K562 (cell line): ENCODE measurements around the gene ANKRD6. TPM values are rescaled to one million over a fixed set of nuclear protein-coding genes. Genes with fewer than 3 reads are reported as not detected.

Experiments used
- ATAC-seq: fragments of 200-7000 bp; cut with Tn5 transposase; 3 replicates; pipeline ENCODE4 v1.9.1; 2020; ENCODE audit warnings: moderate library complexity
- BruUV-seq: library from RNA; stranded (reverse); fragments of 400-500 nt; replicated peaks from 2 replicates; lab custom pipeline; 2021; lab: Mats Ljungman, UMichigan
- CTCF ChIA-PET: fragments of 300-600 bp; formaldehyde crosslinking; extraction: SDS; loops from one replicate; lab custom pipeline; 2021; ENCODE audit warnings: low intra/inter-chr PET ratio; lab: Yijun Ruan, JAX
- POLR2A ChIA-PET: fragments of 300-600, 350-650 bp; sonication (Branson Sonifier 250); formaldehyde crosslinking; extraction: SDS; loops from one replicate; lab custom pipeline; 2021; ENCODE audit warnings: antibody characterized with exemption, inconsistent platforms; lab: Yijun Ruan, JAX
- DNase-seq, 4 experiments: peaks; one replicate each; pipeline versions ENCODE4 v3.0.0 to v3.0.0-alpha.2; 2011 to 2018; ENCODE audit warnings: low spot score in 3 of 4, mixed read lengths in 3 of 4; ENCODE audit errors: extremely low read depth in 1 of 4
- FAIRE-seq: peaks from 2 replicates; lab custom pipeline; 2011; peaks lifted over from hg19 to GRCh38; lab: Jason Lieb, UNC
- H2AFZ ChIP-seq: 2 replicates; pipeline ENCODE4 v1.6.0; 2011; ENCODE audit warnings: low read depth, low read length, control low read depth, inconsistent platforms
- H3K27ac ChIP-seq: fragments of 200-600 bp; 3 replicates; pipeline ENCODE4 v1.8.0; 2011; ENCODE audit warnings: low read depth, mild to moderate bottlenecking, control low read depth, inconsistent platforms, low read length, moderate library complexity, mixed read lengths; ENCODE audit errors: extremely low read depth
- H3K27me3 ChIP-seq, 2 experiments: fragments of 300-600 bp in 1 of 2; 2 replicates in 1 of 2; 3 replicates in 1 of 2; pipeline versions ENCODE4 v1.6.0 to v1.8.0; 2011; ENCODE audit warnings: inconsistent platforms in 2 of 2, low read length in 2 of 2, mild to moderate bottlenecking in 1 of 2, mixed read lengths in 1 of 2, moderate library complexity in 1 of 2; ENCODE audit not compliant: control insufficient read depth in 2 of 2, insufficient read depth in 2 of 2
- H3K36me3 ChIP-seq: fragments of 300-600 bp; 3 replicates; pipeline ENCODE4 v1.8.0; 2011; ENCODE audit warnings: mild to moderate bottlenecking, low read length, inconsistent platforms; ENCODE audit not compliant: control insufficient read depth, insufficient read depth
- H3K4me1 ChIP-seq, 2 experiments: fragments of 200-600 bp in 1 of 2; replicated peaks in 1 of 2; 2 replicates in 1 of 2; 3 replicates in 1 of 2; pipeline versions ENCODE4 v1.5.1 to v1.8.0; 2011; ENCODE audit warnings: inconsistent platforms in 2 of 2, low read length in 2 of 2, mild to moderate bottlenecking in 1 of 2, mixed read lengths in 1 of 2, moderate library complexity in 1 of 2; ENCODE audit not compliant: control insufficient read depth in 2 of 2, insufficient read depth in 2 of 2
- H3K4me2 ChIP-seq: 2 replicates; pipeline ENCODE4 v1.6.1; 2011; ENCODE audit warnings: low read length, control low read depth, inconsistent platforms, mixed read lengths; ENCODE audit not compliant: insufficient read depth
- H3K4me3 ChIP-seq: fragments of 200-600 bp; sonication (generic), shearing (Covaris generic); 2 replicates; pipeline ENCODE4 v1.5.1; 2016; ENCODE audit warnings: control low read depth, inconsistent platforms
- H3K79me2 ChIP-seq: fragments of 200-600 bp; 3 replicates; pipeline ENCODE4 v1.8.0; 2011; ENCODE audit warnings: low read length, inconsistent platforms; ENCODE audit not compliant: control insufficient read depth, insufficient read depth
- H3K9ac ChIP-seq, 2 experiments: 2 replicates each; pipeline versions ENCODE4 v1.6.0 to v1.6.1; 2011; ENCODE audit warnings: low read depth in 2 of 2, low read length in 2 of 2, control low read depth in 1 of 2, inconsistent platforms in 1 of 2, mild to moderate bottlenecking in 1 of 2, mixed read lengths in 1 of 2; ENCODE audit not compliant: insufficient read depth in 1 of 2
- H3K9me1 ChIP-seq: one replicate; pipeline ENCODE4 v1.6.0; 2011; ENCODE audit warnings: inconsistent platforms, mild to moderate bottlenecking, low read length, moderate library complexity; ENCODE audit not compliant: control insufficient read depth, insufficient read depth
- H3K9me3 ChIP-seq: replicated peaks from 2 replicates; pipeline ENCODE4 v1.5.1; 2011; ENCODE audit warnings: low read depth, low read length, inconsistent platforms; ENCODE audit not compliant: control insufficient read depth, insufficient read depth
- H4K20me1 ChIP-seq: replicated peaks from 2 replicates; pipeline ENCODE4 v1.6.1; 2011; ENCODE audit warnings: low read length, inconsistent platforms, mixed read lengths; ENCODE audit not compliant: control insufficient read depth, insufficient read depth
- CHD4 ChIP-seq: fragments of 200-600 bp; sonication (generic); IDR thresholded peaks from 3 replicates; pipeline ENCODE4 v1.6.1; 2012; ENCODE audit warnings: low read depth, mild to moderate bottlenecking, mixed read lengths, low read length, inconsistent platforms; ENCODE audit not compliant: insufficient read depth, insufficient replicate concordance, poor library complexity, severe bottlenecking
- EP400 ChIP-seq: fragments of 450-650 bp; IDR thresholded peaks from 2 replicates; pipeline ENCODE4 v1.6.1; 2017; ENCODE audit warnings: antibody characterized with exemption, mild to moderate bottlenecking, moderate library complexity
- FIP1L1 ChIP-seq: fragments of 200-400 bp; formaldehyde crosslinking; IDR thresholded peaks from 2 replicates; pipeline ENCODE4 v1.6.1; 2018; ENCODE audit warnings: mild to moderate bottlenecking, low read depth, low read length; ENCODE audit not compliant: poor library complexity, severe bottlenecking
- FOSL1 ChIP-seq: fragments of 200-800 bp; sonication (Bioruptor generic); conservative IDR thresholded peaks from 2 replicates; pipeline ENCODE4 v1.6.1; 2016; ENCODE audit warnings: missing genetic modification characterization, missing compliant biosample characterization
- JUN ChIP-seq, 2 experiments: sonication (generic) in 1 of 2; formaldehyde crosslinking in 1 of 2; IDR thresholded peaks; 2 replicates each; pipeline versions ENCODE4 v1.6.1 to v1.8.0; 2012 to 2022; ENCODE audit warnings: borderline replicate concordance in 2 of 2, mild to moderate bottlenecking in 2 of 2, improper control_type of control experiment in 1 of 2, low read depth in 1 of 2, low read length in 1 of 2, missing genetic modification reagents in 1 of 2
- NFYB ChIP-seq: IDR thresholded peaks from 2 replicates; pipeline ENCODE4 v1.6.1; 2011; ENCODE audit warnings: mild to moderate bottlenecking, moderate library complexity; ENCODE audit not compliant: insufficient read length; ENCODE audit errors: extremely low read depth
- NRF1 ChIP-seq, 2 experiments: fragments of 450-650 bp; IDR thresholded peaks in 1 of 2; conservative IDR thresholded peaks in 1 of 2; 2 replicates each; pipeline ENCODE4 v1.6.1; 2014; ENCODE audit warnings: mild to moderate bottlenecking in 2 of 2
- PTBP1 ChIP-seq: fragments of 200-400 bp; formaldehyde crosslinking; IDR thresholded peaks from 2 replicates; pipeline ENCODE4 v1.6.1; 2017; ENCODE audit warnings: low read depth, low read length
- RFX1 ChIP-seq: fragments of 450-650 bp; IDR thresholded peaks from 2 replicates; pipeline ENCODE4 v1.6.1; 2016; ENCODE audit warnings: mild to moderate bottlenecking, moderate library complexity
- ZFP1 ChIP-seq: fragments of 450-650 bp; formaldehyde crosslinking; IDR thresholded peaks from 2 replicates; pipeline ENCODE4 v1.4.0; 2020; ENCODE audit warnings: mild to moderate bottlenecking, mixed read lengths
- ZNF140 ChIP-seq: fragments of 250-450 bp; sonication (Bioruptor Pico); IDR thresholded peaks from 2 replicates; pipeline ENCODE4 v1.8.0; 2021; ENCODE audit warnings: moderate library complexity, mild to moderate bottlenecking, inconsistent platforms
- ZNF354B ChIP-seq: fragments of 250-450 bp; sonication (Bioruptor Pico); IDR thresholded peaks from 2 replicates; pipeline ENCODE4 v1.4.0; 2020
- ZNF444 ChIP-seq: fragments of 250-450 bp; sonication (Bioruptor Pico); IDR thresholded peaks from 2 replicates; pipeline ENCODE4 v1.4.0; 2020; ENCODE audit warnings: mild to moderate bottlenecking, moderate library complexity
- WGBS: fragments of 100-300 bp; shearing (Covaris generic); methylation state at CpG from one replicate; pipeline ENCODE4 v1.1.6; 2016; ENCODE audit warnings: low coverage, mixed read lengths; ENCODE audit not compliant: insufficient coverage; ENCODE audit errors: missing lambda C conversion rate; 5-methylcytosine and 5-hydroxymethylcytosine counted together
- in situ Hi-C: fragments of 300-500 bp; cut with MboI; formaldehyde crosslinking; loops from 4 replicates; pipeline ENCODE4 v1.15.0; 2018; ENCODE audit warnings: inconsistent platforms, mixed read lengths
- intact Hi-C: fragments of 100-400 bp; cut with micrococcal nuclease; formaldehyde crosslinking; loops from 2 replicates; pipeline ENCODE4 v1.14.2; 2022
- polyA plus RNA-seq, 8 experiments: library from polyadenylated mRNA; depleted of rRNA in 4 of 8; stranded (reverse) in 5 of 8; unstranded in 3 of 8; fragments of >200 nt; fragmentation: Nextera tagmentation in 2 of 8; fragmentation: Illumina TruSeq in 1 of 8; extraction: Ambion mirVana in 2 of 8; extraction: Trizol in 1 of 8; gene quantifications; 2 replicates each; pipeline versions ENCODE4 v1.2.1 to v1.2.3, GENCODE V29; 2011 to 2014; ENCODE audit warnings: inconsistent platforms in 1 of 8, missing spikeins in 1 of 8
- total RNA-seq, 7 experiments: library from RNA; depleted of rRNA in 6 of 7; stranded (reverse); fragments of >200 nt in 6 of 7; fragmentation: Illumina TruSeq in 2 of 7; extraction: Trizol in 2 of 7; gene quantifications; 2 replicates each; pipeline versions ENCODE4 v1.2.1 to v1.2.3, GENCODE V29; 2011 to 2021; ENCODE audit warnings: low replicate concordance in 1 of 7
- TF ChIP-seq, protein P1 (sequence below): fragments of 450-650 bp; formaldehyde crosslinking; IDR thresholded peaks from 2 replicates; pipeline ENCODE4 v1.4.0; 2020; ENCODE audit warnings: mild to moderate bottlenecking
- TF ChIP-seq, protein P2 (sequence below): fragments of 250-450 bp; sonication (Bioruptor Pico); IDR thresholded peaks from 2 replicates; pipeline ENCODE4 v1.5.0; 2020; ENCODE audit warnings: mild to moderate bottlenecking, borderline replicate concordance
- TF ChIP-seq, protein P3 (sequence below): fragments of 450-650 bp; IDR thresholded peaks from 2 replicates; pipeline ENCODE4 v1.6.1; 2017; ENCODE audit warnings: antibody characterized with exemption, mild to moderate bottlenecking

The ANKRD6 gene
- total and polyA plus RNA-seq, 9 of the 15 experiments (the other 6 are each of a cell fraction or from before 2014, with no cell fraction given), result 0.04 to 0.22 (median 0.08) TPM; not detected in 4

DNA sequence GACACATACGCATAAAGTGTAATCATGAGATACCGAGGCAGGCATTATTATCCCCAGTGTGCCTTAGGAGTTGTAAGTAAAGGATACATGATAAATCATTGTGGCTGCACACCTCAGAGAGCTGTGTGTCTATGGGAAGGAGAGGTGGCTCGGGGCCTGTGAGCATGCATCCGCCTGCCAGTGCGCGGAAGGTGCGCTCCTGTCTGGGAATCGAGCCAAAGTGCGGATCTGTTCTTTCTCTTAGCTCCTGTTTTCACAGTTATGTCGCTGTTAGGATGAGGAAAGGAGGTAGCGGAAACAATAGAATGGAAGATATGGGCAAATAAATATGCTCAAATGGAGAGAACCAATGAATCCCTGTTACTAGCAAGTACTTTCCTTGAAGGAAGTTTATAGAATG, 98.0 kb downstream of the ANKRD6 start:
- ChIA-PET CTCF (no interaction called here), POLR2A (interaction anchor here (1.0 kb wide), 1 partner anchor 12 kb away, joined by 3 read pairs; no protein-coding TSS in a partner anchor)
- Histone ChIP-seq H3K79me2 (no peaks in the 10 kb centered on the region), H3K27ac (no peak overlapping the region), H3K4me1 (no peaks in the 10 kb centered on the region), H3K9ac (no peak overlapping the region), H3K4me2 (no peak overlapping the region), H4K20me1 (no peaks in the 10 kb centered on the region), H3K4me3 (no peak overlapping the region), H3K36me3 (no peaks in the 10 kb centered on the region), H3K9me3 (peaks cover 2% of the 10 kb centered on the region; the same call in 1 of the 2 replicates), H3K9me1 (no peaks in the 10 kb centered on the region), H3K27me3 (peaks cover 4 to 19% of the 10 kb centered on the region in 2 experiments; a peak in 3 of 5 replicates), H2AFZ (no peak overlapping the region)
- FAIRE-seq (no peak), ATAC-seq (no peak), DNase-seq (no peak)
- in situ Hi-C loops, result no loop called here
- intact Hi-C loops, result no loop called here
- 13% methylated on average over 11 of the region's 11 CpGs for WGBS
- BruUV-seq, result no TSS peak
- TF ChIP-seq, protein P1, sequence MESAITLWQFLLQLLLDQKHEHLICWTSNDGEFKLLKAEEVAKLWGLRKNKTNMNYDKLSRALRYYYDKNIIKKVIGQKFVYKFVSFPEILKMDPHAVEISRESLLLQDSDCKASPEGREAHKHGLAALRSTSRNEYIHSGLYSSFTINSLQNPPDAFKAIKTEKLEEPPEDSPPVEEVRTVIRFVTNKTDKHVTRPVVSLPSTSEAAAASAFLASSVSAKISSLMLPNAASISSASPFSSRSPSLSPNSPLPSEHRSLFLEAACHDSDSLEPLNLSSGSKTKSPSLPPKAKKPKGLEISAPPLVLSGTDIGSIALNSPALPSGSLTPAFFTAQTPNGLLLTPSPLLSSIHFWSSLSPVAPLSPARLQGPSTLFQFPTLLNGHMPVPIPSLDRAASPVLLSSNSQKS (CRISPR knock-in tag), result no peak
- TF ChIP-seq ZFP1 (CRISPR knock-in tag), result no peak
- TF ChIP-seq NFYB, result no peak
- TF ChIP-seq FIP1L1, result no peak
- TF ChIP-seq ZNF140 (CRISPR knock-in tag), result no peak
- TF ChIP-seq JUN (IDR thresholded peaks at IDR 0.05; ENCODE audit: borderline replicate concordance, low read depth, low read length), result no peak
- no peak for TF ChIP-seq JUN (CRISPR knock-in tag; IDR thresholded peaks at IDR 0.05; ENCODE audit: borderline replicate concordance)
- no peak for TF ChIP-seq RFX1
- TF ChIP-seq CHD4, result no peak
- TF ChIP-seq, protein P2, sequence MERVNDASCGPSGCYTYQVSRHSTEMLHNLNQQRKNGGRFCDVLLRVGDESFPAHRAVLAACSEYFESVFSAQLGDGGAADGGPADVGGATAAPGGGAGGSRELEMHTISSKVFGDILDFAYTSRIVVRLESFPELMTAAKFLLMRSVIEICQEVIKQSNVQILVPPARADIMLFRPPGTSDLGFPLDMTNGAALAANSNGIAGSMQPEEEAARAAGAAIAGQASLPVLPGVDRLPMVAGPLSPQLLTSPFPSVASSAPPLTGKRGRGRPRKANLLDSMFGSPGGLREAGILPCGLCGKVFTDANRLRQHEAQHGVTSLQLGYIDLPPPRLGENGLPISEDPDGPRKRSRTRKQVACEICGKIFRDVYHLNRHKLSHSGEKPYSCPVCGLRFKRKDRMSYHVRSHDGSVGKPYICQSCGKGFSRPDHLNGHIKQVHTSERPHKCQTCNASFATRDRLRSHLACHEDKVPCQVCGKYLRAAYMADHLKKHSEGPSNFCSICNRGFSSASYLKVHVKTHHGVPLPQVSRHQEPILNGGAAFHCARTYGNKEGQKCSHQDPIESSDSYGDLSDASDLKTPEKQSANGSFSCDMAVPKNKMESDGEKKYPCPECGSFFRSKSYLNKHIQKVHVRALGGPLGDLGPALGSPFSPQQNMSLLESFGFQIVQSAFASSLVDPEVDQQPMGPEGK (CRISPR knock-in tag), result no peak
- TF ChIP-seq, protein P3, sequence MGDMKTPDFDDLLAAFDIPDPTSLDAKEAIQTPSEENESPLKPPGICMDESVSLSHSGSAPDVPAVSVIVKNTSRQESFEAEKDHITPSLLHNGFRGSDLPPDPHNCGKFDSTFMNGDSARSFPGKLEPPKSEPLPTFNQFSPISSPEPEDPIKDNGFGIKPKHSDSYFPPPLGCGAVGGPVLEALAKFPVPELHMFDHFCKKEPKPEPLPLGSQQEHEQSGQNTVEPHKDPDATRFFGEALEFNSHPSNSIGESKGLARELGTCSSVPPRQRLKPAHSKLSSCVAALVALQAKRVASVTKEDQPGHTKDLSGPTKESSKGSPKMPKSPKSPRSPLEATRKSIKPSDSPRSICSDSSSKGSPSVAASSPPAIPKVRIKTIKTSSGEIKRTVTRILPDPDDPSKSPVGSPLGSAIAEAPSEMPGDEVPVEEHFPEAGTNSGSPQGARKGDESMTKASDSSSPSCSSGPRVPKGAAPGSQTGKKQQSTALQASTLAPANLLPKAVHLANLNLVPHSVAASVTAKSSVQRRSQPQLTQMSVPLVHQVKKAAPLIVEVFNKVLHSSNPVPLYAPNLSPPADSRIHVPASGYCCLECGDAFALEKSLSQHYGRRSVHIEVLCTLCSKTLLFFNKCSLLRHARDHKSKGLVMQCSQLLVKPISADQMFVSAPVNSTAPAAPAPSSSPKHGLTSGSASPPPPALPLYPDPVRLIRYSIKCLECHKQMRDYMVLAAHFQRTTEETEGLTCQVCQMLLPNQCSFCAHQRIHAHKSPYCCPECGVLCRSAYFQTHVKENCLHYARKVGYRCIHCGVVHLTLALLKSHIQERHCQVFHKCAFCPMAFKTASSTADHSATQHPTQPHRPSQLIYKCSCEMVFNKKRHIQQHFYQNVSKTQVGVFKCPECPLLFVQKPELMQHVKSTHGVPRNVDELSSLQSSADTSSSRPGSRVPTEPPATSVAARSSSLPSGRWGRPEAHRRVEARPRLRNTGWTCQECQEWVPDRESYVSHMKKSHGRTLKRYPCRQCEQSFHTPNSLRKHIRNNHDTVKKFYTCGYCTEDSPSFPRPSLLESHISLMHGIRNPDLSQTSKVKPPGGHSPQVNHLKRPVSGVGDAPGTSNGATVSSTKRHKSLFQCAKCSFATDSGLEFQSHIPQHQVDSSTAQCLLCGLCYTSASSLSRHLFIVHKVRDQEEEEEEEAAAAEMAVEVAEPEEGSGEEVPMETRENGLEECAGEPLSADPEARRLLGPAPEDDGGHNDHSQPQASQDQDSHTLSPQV, result no peak
- TF ChIP-seq ZNF354B (CRISPR knock-in tag), result no peak
- TF ChIP-seq PTBP1, result no peak
- no peak for TF ChIP-seq ZNF444 (CRISPR knock-in tag)
- TF ChIP-seq EP400, result no peak
- TF ChIP-seq NRF1 (conservative IDR thresholded peaks at IDR 0.05 in 1 of 2, IDR thresholded peaks at IDR 0.05 in 1 of 2), result no peak
- TF ChIP-seq FOSL1 (tag), result no peak
